Stimulated activated CD4-positive, alpha-beta T cell treated with anti-CD3 and anti-CD28 coated beads, Interleukin-15, amount 100 ng/mL, for 24 hours (primary cell): Measurements from ENCODE around the gene OR7E24.

Experiments used
- DNase-seq: peaks from one replicate; pipeline ENCODE4 v3.0.0-alpha.2; 2020

Gene OR7E24

DNA sequence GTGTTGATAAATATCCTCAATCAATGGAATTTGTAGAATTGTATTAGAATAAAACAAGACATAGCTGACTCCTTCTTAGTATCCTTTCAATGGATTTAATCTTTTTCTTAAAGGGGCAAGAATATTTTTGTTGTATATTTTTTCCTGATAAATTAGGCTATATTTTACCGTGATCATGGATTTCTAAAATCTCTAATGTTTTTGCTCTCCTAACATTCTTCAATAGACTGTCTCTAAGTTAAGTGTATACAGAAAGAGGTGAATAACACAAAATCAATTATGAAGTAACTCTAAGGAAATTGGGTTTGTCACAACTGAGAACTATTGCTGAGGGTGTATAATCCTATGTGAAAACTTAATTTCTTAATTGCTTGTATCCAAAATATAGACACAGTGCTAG, at the start of gene OR7E24:
OR7E24 (plus strand) TSS at position 301 of the 400 bp plus-strand sequence. CDS start 114 bp downstream, outside the sequence.
- no peak for DNase-seq

- peak; percentile 74 for DNase-seq
Observed at GRCh38 chr19:9205501-9206113, 45.1 kb upstream of the OR7E24 start.

DNA sequence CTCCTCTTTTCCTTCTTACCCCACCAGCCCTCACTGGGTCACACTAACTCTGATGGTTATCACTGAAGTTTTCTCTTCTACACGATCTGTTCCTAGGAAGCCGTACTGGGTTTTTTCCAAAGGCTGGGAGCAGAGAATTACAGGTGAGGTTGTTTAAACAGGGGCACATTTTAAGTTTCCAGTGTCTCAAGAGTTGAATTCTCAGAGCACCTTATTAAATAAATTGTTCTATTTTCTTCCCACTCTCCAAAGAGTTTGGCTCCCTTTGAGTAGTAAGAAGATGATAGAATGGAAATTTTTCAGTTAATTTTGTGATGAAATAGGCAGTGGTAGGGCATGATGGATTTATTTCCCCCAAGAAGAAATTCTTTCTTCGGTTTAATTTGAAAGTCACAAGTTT, 31.2 kb upstream of the OR7E24 start, which contains the start of gene OR7D4:
OR7D4 (minus strand) TSS at position 101 of the 400 bp plus-strand sequence. CDS start 4,752 bp downstream, outside the sequence.
- DNase-seq = no peak

GRCh38 chr19:9251236-9251635, 506 bp downstream of the OR7E24 start:
- no peak for DNase-seq

DNA sequence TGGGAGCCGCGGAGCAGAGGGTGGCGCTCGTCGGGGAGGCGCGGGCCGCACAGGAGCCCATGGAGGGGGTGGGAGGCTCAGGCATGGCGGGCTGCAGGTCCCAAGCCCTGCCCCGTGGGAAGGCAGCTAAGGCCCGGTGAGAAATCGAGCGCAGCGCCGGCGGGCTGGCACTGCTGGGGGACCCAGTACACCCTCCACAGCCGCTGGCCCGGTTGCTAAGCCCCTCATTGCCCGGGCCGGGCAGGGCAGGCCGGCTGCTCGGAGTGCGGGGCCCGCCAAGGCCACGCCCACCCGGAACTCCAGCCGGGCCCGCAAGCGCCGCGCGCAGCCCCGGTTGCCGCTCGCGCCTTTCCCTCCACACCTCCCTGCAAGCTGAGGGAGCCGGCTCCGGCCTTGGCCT, 32.8 kb downstream of the OR7E24 start:
- peak; percentile 12 for DNase-seq

GRCh38 chr19:9289231-9289884, 38.6 kb downstream of the OR7E24 start:
- no peak for DNase-seq

DNA sequence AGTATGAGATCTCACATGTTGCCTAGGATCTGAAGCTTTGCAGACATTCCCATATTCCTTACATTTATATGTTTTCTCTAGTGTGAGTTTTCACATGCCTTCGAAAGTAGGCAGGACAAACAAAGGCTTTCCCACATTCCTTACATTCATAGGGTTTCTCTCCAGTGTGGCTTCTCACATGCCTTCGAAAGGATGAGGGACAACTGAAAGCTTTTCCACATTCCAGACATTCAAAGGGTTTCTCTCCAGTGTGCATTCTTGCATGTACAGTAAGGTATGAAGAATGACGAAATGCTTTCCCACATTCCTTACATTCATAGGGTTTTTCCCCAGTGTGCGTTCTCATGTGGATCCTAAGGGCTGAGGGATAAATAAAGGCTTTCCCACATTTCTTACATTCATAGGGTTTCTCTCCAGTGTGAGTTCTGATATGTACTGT, 44.7 kb downstream of the OR7E24 start:
- no peak for DNase-seq

DNA sequence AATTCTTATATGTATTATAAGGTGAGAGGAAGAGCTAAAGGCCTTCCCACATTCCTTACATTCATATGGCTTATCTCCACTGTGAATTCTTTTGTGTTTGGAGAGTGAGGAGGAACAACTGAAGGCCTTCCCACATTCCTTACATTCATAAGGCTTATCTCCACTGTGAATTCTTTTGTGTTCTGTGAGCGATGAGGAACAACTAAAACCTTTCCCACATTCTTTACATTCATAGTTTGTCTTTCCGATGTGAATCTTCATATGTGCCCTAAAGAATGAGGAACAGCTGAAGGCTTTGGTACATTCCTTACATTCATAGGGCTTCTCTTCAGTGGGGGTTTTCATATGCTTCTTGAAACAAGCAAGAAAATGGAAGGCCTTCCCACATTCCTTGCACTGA, 45.6 kb downstream of the OR7E24 start:
- DNase-seq = no peak
